A673 (cell line): Measurements from ENCODE around the gene NFILZ. TPM values are rescaled to one million over a fixed set of nuclear protein-coding genes. Genes with fewer than 3 reads are reported as not detected.
"Not testable (repeated sequence)": the region's sequence is repeated elsewhere in the genome, so short reads cannot be mapped to it uniquely, and the experiment has no call there.

Experiments
- BruUV-seq: library from RNA; stranded (reverse); fragments of 400-500 nt; replicated peaks from 2 replicates; lab custom pipeline; 2021; lab: Mats Ljungman, UMichigan
- CTCF ChIA-PET: fragments of 300-600 bp; sonication (Branson Sonifier 250); formaldehyde crosslinking; loops from one replicate; lab custom pipeline; 2022; ENCODE audit warnings: antibody characterized with exemption; lab: Charles Lee
- POLR2A ChIA-PET: fragments of 300-600 bp; sonication (Branson Sonifier 250); formaldehyde crosslinking; loops from one replicate; lab custom pipeline; 2022; ENCODE audit warnings: antibody characterized with exemption; ENCODE audit not compliant: low non-redundant PET; lab: Charles Lee
- DNase-seq: peaks from one replicate; pipeline ENCODE4 v3.0.0-alpha.2; 2015; ENCODE audit warnings: low spot score
- H3K27ac ChIP-seq: fragments of 200-600 bp; sonication (generic); 2 replicates; pipeline ENCODE4 v1.5.1; 2016; ENCODE audit warnings: mixed run types, low read depth, mild to moderate bottlenecking, mixed read lengths, antibody characterized with exemption, low read length; ENCODE audit not compliant: poor library complexity, severe bottlenecking
- H3K27me3 ChIP-seq: fragments of 200-600 bp; sonication (generic); replicated peaks from 2 replicates; pipeline ENCODE4 v1.6.1; 2017; ENCODE audit warnings: mixed run types, low read depth, mild to moderate bottlenecking, mixed read lengths, antibody characterized with exemption, low read length; ENCODE audit not compliant: insufficient read depth, poor library complexity
- H3K36me3 ChIP-seq: fragments of 200-600 bp; sonication (generic); 2 replicates; pipeline ENCODE4 v1.6.1; 2016; ENCODE audit warnings: mixed run types, mild to moderate bottlenecking, mixed read lengths, antibody characterized with exemption, low read length; ENCODE audit not compliant: insufficient read depth, poor library complexity, severe bottlenecking
- H3K4me1 ChIP-seq: fragments of 200-600 bp; sonication (generic); 2 replicates; pipeline ENCODE4 v1.6.1; 2017; ENCODE audit warnings: mixed run types, mild to moderate bottlenecking, mixed read lengths, antibody characterized with exemption, low read length; ENCODE audit not compliant: insufficient read depth, poor library complexity, severe bottlenecking
- H3K4me3 ChIP-seq: fragments of 200-600 bp; sonication (generic); 2 replicates; pipeline ENCODE4 v1.5.1; 2016; ENCODE audit warnings: low read depth, mixed run types, mild to moderate bottlenecking, mixed read lengths, low read length; ENCODE audit not compliant: poor library complexity, severe bottlenecking
- H3K9me3 ChIP-seq: fragments of 200-600 bp; sonication (generic); 2 replicates; pipeline ENCODE4 v1.6.1; 2016; ENCODE audit warnings: mixed run types, low read depth, mild to moderate bottlenecking, mixed read lengths, antibody characterized with exemption, low read length; ENCODE audit not compliant: poor library complexity, severe bottlenecking
- CTCF ChIP-seq: fragments of 300-800, 200-600 bp; sonication (generic); conservative IDR thresholded peaks from 2 replicates; pipeline ENCODE4 v1.5.1; 2017; ENCODE audit warnings: low read depth, mild to moderate bottlenecking, antibody characterized with exemption, low read length, moderate library complexity, mixed read lengths
- EZH2 ChIP-seq: fragments of 200-600 bp; sonication (generic); IDR thresholded peaks from 2 replicates; pipeline ENCODE4 v1.6.1; 2017; ENCODE audit warnings: borderline replicate concordance, low read depth, mild to moderate bottlenecking, mixed read lengths, antibody characterized with exemption, low read length; ENCODE audit not compliant: poor library complexity, severe bottlenecking
- intact Hi-C: fragments of 100-400 bp; cut with micrococcal nuclease; formaldehyde crosslinking; loops from one replicate; pipeline ENCODE4 v1.10.0; 2022; ENCODE audit not compliant: unreplicated experiment
- total RNA-seq: library from RNA; stranded (reverse); gene quantifications from 2 replicates; pipeline ENCODE4 v1.2.3, GENCODE V29; 2021

Gene NFILZ
- total RNA-seq, 1 experiment from 2014 or later: not detected

GRCh38 chr19:8630796-8631424, 477 bp downstream of the NFILZ start:
- peak overlapping the region; percentile 64 for H3K27ac ChIP-seq
- H3K36me3 ChIP-seq: no peaks in the 10 kb centered on the region
- no peaks in the 10 kb centered on the region for H3K27me3 ChIP-seq
- peaks cover 29% of the 10 kb centered on the region for H3K4me1 ChIP-seq
- DNase-seq: peak; percentile 55
- H3K9me3 ChIP-seq: no peaks in the 10 kb centered on the region
- TF ChIP-seq EZH2 (no peak), CTCF (no peak)
- intact Hi-C loops: no loop called here
- H3K4me3 ChIP-seq: no peak overlapping the region
- ChIA-PET CTCF (interaction anchor here (1.4 kb wide), 1 partner anchor 11 kb away, joined by 15 read pairs; no protein-coding TSS in a partner anchor), POLR2A (no interaction called here)
- no TSS peak for BruUV-seq

GRCh38 chr19:8631425-8631819, 989 bp downstream of the NFILZ start:
- peak; percentile 86 for DNase-seq
- H3K4me3 ChIP-seq: no peak overlapping the region
- H3K27ac ChIP-seq: peak overlapping the region; percentile 64

GRCh38 chr19:8635422-8635821, 5.0 kb downstream of the NFILZ start:
- CTCF ChIA-PET: no interaction called here

More at GRCh38 chr19:8631425-8631819, 989 bp downstream of the NFILZ start:
- intact Hi-C loops: no loop called here
- Histone ChIP-seq H3K4me1 (peaks cover 29% of the 10 kb centered on the region), H3K27me3 (no peaks in the 10 kb centered on the region), H3K9me3 (no peaks in the 10 kb centered on the region), H3K36me3 (no peaks in the 10 kb centered on the region)
- no TSS peak for BruUV-seq
- TF ChIP-seq EZH2 (no peak), CTCF (no peak)
- ChIA-PET POLR2A (no interaction called here), CTCF (interaction anchor here (1.4 kb wide), 1 partner anchor 10 kb away, joined by 15 read pairs; no protein-coding TSS in a partner anchor)

GRCh38 chr19:8637070-8637469, 6.6 kb downstream of the NFILZ start:
- H3K27ac ChIP-seq, H3K36me3 ChIP-seq, H3K27me3 ChIP-seq, H3K4me3 ChIP-seq, CTCF ChIA-PET, BruUV-seq, H3K9me3 ChIP-seq, POLR2A ChIA-PET, intact Hi-C loops, DNase-seq: not testable (repeated sequence)
- peaks cover 34% of the 10 kb centered on the region for H3K4me1 ChIP-seq

More at GRCh38 chr19:8635422-8635821, 5.0 kb downstream of the NFILZ start:
- Histone ChIP-seq H3K9me3 (no peaks in the 10 kb centered on the region), H3K4me3 (no peak overlapping the region), H3K36me3 (no peaks in the 10 kb centered on the region), H3K27ac (peak overlapping the region; percentile 5), H3K4me1 (peaks cover 50% of the 10 kb centered on the region), H3K27me3 (no peaks in the 10 kb centered on the region)
- DNase-seq: no peak
- BruUV-seq: no TSS peak
- no peak for TF ChIP-seq EZH2
- TF ChIP-seq CTCF: no peak
- intact Hi-C loops: no loop called here
- POLR2A ChIA-PET: no interaction called here
